ENCODE results near the gene DISC1. TPM values are rescaled to one million over a fixed set of nuclear protein-coding genes. Genes with fewer than 3 reads are reported as not detected.

Gene DISC1
- total RNA-seq, 1 experiment from 2014 or later, result 0.36 TPM

DNA sequence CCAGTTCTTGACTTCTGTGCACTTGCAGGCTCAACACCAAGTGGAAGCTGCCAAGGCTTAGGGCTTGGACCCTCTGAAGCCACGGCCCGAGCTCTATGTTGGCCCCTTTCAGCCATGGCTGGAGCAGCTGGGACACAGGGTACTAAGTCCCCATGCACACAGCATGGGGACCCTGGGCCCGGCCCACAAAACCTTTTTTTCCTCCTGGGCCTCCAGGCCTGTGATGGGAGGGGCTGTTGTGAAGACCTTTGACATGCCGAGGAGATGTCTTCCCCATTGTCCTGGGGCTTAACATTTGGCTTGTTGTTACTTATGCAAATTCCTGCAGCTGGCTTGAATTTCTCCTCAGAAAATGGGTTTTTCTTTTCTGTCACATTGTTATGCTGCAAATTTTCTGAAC lies 59.8 kb downstream of the DISC1 start:
- DNase-seq (ENCODE audit: low read depth, low spot score), result no peak
- TF ChIP-seq, protein P1, sequence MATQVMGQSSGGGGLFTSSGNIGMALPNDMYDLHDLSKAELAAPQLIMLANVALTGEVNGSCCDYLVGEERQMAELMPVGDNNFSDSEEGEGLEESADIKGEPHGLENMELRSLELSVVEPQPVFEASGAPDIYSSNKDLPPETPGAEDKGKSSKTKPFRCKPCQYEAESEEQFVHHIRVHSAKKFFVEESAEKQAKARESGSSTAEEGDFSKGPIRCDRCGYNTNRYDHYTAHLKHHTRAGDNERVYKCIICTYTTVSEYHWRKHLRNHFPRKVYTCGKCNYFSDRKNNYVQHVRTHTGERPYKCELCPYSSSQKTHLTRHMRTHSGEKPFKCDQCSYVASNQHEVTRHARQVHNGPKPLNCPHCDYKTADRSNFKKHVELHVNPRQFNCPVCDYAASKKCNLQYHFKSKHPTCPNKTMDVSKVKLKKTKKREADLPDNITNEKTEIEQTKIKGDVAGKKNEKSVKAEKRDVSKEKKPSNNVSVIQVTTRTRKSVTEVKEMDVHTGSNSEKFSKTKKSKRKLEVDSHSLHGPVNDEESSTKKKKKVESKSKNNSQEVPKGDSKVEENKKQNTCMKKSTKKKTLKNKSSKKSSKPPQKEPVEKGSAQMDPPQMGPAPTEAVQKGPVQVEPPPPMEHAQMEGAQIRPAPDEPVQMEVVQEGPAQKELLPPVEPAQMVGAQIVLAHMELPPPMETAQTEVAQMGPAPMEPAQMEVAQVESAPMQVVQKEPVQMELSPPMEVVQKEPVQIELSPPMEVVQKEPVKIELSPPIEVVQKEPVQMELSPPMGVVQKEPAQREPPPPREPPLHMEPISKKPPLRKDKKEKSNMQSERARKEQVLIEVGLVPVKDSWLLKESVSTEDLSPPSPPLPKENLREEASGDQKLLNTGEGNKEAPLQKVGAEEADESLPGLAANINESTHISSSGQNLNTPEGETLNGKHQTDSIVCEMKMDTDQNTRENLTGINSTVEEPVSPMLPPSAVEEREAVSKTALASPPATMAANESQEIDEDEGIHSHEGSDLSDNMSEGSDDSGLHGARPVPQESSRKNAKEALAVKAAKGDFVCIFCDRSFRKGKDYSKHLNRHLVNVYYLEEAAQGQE (IDR thresholded peaks at IDR 0.05; ENCODE audit: insufficient read depth in 1 of 2, low read depth in 2 of 2, low read length in 1 of 2), result no peak
- no peak for TF ChIP-seq POLR2AphosphoS5 (IDR thresholded peaks at IDR 0.05; ENCODE audit: low read depth, low read length)
- ChIA-PET POLR2A (no interaction called here), CTCF (no interaction called here)
- H3K36me3 ChIP-seq (ENCODE audit: control insufficient read depth, insufficient read depth, low read length), result no peaks in the 10 kb centered on the region
- H3K9me3 ChIP-seq (ENCODE audit: control insufficient read depth, insufficient read depth, low read depth, low read length), result no peaks in the 10 kb centered on the region
- in situ Hi-C loops (cut with HindIII; ENCODE audit: low pct_unique_long_range_greater_than_20kb, low sequenced_read_pairs), result no loop called here
- no peak overlapping the region for H3K4me3 ChIP-seq (ENCODE audit: low read depth in 2 of 2, low read length in 2 of 2)
- H3K27me3 ChIP-seq (ENCODE audit: control insufficient read depth, insufficient read depth, low read length), result no peaks in the 10 kb centered on the region
- ATAC-seq, result no peak
- BruUV-seq (replicated peaks), result no TSS peak
- intact Hi-C loops (cut with micrococcal nuclease; ENCODE audit: unreplicated experiment), result no loop called here
- H3K4me1 ChIP-seq (ENCODE audit: control insufficient read depth, insufficient read depth, low read length), result 0 out of 2 replicates have a peak, but pooled peaks cover 2% of the 10 kb centered on the region
- H3K27ac ChIP-seq (ENCODE audit: low read length), result no peak overlapping the region

DNA sequence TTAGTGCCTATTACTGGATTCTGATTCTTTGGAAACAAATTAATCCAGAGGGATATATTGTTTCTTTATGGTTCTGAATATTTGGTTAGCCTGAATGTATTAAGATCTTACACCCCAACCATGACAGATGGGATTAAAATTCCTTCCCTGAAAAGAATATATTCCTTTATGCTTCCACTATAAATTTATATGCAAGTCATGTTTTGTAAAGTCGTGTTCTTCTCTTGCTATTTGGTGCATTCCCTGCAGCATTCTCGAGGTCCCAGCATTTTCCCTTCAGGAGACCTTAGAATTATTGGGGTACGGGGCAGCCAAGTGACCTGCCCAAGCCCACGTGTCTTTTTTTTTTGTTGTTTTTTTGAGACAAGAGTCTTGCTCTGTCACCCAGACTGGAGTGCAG lies 62.4 kb downstream of the DISC1 start:
- TF ChIP-seq, protein P2, sequence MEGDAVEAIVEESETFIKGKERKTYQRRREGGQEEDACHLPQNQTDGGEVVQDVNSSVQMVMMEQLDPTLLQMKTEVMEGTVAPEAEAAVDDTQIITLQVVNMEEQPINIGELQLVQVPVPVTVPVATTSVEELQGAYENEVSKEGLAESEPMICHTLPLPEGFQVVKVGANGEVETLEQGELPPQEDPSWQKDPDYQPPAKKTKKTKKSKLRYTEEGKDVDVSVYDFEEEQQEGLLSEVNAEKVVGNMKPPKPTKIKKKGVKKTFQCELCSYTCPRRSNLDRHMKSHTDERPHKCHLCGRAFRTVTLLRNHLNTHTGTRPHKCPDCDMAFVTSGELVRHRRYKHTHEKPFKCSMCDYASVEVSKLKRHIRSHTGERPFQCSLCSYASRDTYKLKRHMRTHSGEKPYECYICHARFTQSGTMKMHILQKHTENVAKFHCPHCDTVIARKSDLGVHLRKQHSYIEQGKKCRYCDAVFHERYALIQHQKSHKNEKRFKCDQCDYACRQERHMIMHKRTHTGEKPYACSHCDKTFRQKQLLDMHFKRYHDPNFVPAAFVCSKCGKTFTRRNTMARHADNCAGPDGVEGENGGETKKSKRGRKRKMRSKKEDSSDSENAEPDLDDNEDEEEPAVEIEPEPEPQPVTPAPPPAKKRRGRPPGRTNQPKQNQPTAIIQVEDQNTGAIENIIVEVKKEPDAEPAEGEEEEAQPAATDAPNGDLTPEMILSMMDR (IDR thresholded peaks at IDR 0.05), result no peak
- TF ChIP-seq TCF7L2 (IDR thresholded peaks at IDR 0.05; ENCODE audit: low read depth, low read length), result no peak
- TF ChIP-seq, protein P1 (IDR thresholded peaks at IDR 0.05; ENCODE audit: insufficient read depth in 1 of 2, low read depth in 2 of 2, low read length in 1 of 2), result no peak
- TF ChIP-seq SIN3A (IDR thresholded peaks at IDR 0.05; ENCODE audit: borderline replicate concordance, insufficient read depth, low read depth, low read length), result no peak
- TF ChIP-seq POLR2AphosphoS5 (IDR thresholded peaks at IDR 0.05; ENCODE audit: low read depth, low read length), result no peak
- Histone ChIP-seq H3K4me1 (ENCODE audit: control insufficient read depth, insufficient read depth, low read length) (0 out of 2 replicates have a peak, but pooled peaks cover 2% of the 10 kb centered on the region), H3K4me3 (ENCODE audit: low read depth in 2 of 2, low read length in 2 of 2) (no peak overlapping the region), H3K9me3 (ENCODE audit: control insufficient read depth, insufficient read depth, low read depth, low read length) (no peaks in the 10 kb centered on the region), H3K36me3 (ENCODE audit: control insufficient read depth, insufficient read depth, low read length) (no peaks in the 10 kb centered on the region), H3K27me3 (ENCODE audit: control insufficient read depth, insufficient read depth, low read length) (no peaks in the 10 kb centered on the region), H3K27ac (ENCODE audit: low read length) (no peak overlapping the region)
- ATAC-seq (no peak), DNase-seq (ENCODE audit: low read depth, low spot score) (no peak)
- CTCF ChIA-PET, result no interaction called here
- POLR2A ChIA-PET, result no interaction called here
- BruUV-seq (replicated peaks), result no TSS peak
- in situ Hi-C loops (cut with HindIII; ENCODE audit: low pct_unique_long_range_greater_than_20kb, low sequenced_read_pairs) (no loop called here), intact Hi-C loops (cut with micrococcal nuclease; ENCODE audit: unreplicated experiment) (no loop called here)
